Measurements from ENCODE around the gene CSGALNACT2. TPM values are rescaled to one million over a fixed set of nuclear protein-coding genes. Genes with fewer than 3 reads are reported as not detected.

CSGALNACT2 gene
- polyA plus RNA-seq, 3 donors = 17.9 to 20.7 (median 18.9) TPM

DNA sequence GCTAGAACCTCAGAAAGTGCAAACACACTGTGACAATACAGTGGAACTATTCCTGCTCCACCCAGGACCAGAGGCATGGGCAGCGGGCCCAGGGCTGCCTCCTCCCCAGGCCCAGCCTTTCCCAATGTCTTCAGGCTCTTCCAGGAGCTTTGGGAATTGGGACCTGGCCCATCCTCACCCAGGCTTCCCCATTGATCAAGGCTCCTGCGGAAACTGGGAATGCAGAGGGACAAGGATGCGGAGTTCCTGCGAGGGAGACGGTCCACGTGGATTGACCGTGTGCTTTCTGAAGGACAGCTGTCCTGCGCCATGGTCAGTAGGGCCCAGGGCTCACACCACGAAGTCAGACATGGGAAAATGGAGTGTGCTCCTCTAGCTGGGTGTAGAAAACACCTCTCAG lies 56.6 kb downstream of the CSGALNACT2 start:
- DNase-seq (ENCODE audit: extremely low read depth in 1 of 11, low read depth in 9 of 11, low spot score in 4 of 11) = no peak

DNA sequence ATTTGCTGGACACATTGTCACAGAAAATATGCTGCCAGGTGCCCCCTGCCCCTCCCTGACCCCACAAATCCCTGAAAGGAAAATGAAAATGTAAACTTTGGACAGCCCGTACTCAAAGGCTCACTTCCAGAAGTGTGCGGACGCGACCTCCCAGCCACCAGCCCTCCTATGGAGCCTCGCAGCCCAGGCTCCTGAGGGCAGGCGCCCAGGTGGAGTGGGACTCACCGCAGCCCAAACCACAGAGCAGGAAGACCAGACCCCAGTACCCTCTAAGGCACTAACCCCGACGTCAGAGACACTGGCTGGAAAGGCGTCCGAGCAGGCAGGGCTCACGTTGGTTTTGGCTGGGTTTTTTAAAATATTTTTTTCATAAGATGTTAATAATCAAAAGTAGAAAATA lies 57.3 kb downstream of the CSGALNACT2 start:
- DNase-seq (ENCODE audit: extremely low read depth in 1 of 11, low read depth in 9 of 11, low spot score in 4 of 11) = no peak

- DNase-seq (ENCODE audit: extremely low read depth in 1 of 11, low read depth in 9 of 11, low spot score in 4 of 11) = no peak
Measured at GRCh38 chr10:43196131-43196980, 58.1 kb downstream of the CSGALNACT2 start.

DNA sequence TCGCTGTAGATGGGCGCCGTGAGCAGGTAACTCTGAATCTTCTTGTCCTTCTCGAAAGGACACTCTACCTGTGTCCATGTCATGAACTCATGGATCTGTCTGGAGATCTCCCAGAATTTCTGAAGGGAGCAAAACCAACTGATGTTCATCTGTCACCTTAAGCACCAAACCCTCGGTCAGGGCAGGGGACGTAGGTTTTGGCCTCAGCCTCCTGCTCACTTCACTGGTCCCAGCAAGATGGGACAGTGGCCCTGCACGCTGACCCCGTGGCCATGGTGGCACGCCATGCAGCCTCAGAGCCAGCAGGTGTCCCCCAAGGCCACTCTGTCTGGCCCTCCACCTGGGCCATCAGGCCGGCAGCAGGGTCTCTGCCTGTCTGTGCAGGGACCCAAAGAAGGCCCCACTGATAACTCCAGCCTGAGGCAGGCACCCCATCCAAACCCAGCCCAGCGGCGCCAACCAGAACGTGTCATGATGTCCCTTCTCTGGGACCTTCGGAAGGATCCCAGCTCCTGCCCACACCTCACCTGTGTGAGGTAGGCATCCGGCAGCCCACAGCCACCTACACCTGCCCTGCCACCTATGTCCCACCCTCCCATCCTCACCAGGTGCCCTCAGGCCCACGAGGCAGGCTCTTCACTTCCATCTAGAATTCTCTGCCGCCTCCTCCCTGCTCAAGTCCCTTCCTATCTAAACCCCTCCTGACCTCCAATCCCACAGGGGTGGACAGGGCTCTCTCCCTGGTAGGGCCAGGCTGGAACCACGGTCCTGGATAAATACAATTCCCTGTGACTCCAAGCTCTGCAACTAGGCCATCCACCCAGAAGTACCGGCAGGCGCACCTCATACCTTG lies 59.0 kb downstream of the CSGALNACT2 start:
- no peak for DNase-seq (ENCODE audit: extremely low read depth in 1 of 11, low read depth in 9 of 11, low spot score in 4 of 11)

- DNase-seq (ENCODE audit: extremely low read depth in 1 of 11, low read depth in 9 of 11, low spot score in 4 of 11) = no peak
Measured at GRCh38 chr10:43197834-43198681, 59.8 kb downstream of the CSGALNACT2 start.

GRCh38 chr10:43198682-43199005 lies 60.4 kb downstream of the CSGALNACT2 start:
- DNase-seq (ENCODE audit: extremely low read depth in 1 of 11, low read depth in 9 of 11, low spot score in 4 of 11) = no peak

GRCh38 chr10:43199088-43199683 lies 60.9 kb downstream of the CSGALNACT2 start:
- no peak for DNase-seq (ENCODE audit: extremely low read depth in 1 of 11, low read depth in 9 of 11, low spot score in 4 of 11)

GRCh38 chr10:43199684-43200537 lies 61.7 kb downstream of the CSGALNACT2 start:
- DNase-seq (ENCODE audit: extremely low read depth in 1 of 11, low read depth in 9 of 11, low spot score in 4 of 11) = no peak

GRCh38 chr10:43200538-43201390 lies 62.5 kb downstream of the CSGALNACT2 start:
- DNase-seq (ENCODE audit: extremely low read depth in 1 of 11, low read depth in 9 of 11, low spot score in 4 of 11) = no peak

- DNase-seq (ENCODE audit: extremely low read depth in 1 of 11, low read depth in 9 of 11, low spot score in 4 of 11) = no peak
Measured at GRCh38 chr10:43201545-43202131, 63.4 kb downstream of the CSGALNACT2 start.

DNA sequence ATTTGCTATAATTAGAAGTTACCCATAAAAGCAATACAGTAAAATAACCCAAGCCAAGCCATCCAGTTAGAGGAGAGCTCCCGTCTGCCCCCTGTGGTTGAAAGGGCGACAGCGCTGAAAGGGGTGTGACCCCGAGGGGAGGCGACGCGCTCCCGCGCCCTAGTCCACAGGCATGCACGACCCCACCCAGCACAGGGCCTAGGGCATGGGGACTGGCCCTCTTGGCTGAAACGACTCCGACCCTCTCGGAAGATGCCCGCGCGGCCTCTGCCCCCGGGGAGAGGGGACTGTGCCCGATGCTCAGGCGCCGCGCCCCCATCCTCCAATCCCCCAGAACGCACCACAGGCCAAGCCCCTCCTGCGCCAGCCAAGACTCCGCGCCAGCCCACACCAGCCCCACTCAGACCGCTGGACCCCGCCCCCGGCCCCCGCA lies 64.0 kb downstream of the CSGALNACT2 start:
- no peak for DNase-seq (ENCODE audit: extremely low read depth in 1 of 11, low read depth in 9 of 11, low spot score in 4 of 11)

GRCh38 chr10:43202657-43203447 lies 64.6 kb downstream of the CSGALNACT2 start:
- DNase-seq (ENCODE audit: extremely low read depth in 1 of 11, low read depth in 9 of 11, low spot score in 4 of 11) = no peak

DNA sequence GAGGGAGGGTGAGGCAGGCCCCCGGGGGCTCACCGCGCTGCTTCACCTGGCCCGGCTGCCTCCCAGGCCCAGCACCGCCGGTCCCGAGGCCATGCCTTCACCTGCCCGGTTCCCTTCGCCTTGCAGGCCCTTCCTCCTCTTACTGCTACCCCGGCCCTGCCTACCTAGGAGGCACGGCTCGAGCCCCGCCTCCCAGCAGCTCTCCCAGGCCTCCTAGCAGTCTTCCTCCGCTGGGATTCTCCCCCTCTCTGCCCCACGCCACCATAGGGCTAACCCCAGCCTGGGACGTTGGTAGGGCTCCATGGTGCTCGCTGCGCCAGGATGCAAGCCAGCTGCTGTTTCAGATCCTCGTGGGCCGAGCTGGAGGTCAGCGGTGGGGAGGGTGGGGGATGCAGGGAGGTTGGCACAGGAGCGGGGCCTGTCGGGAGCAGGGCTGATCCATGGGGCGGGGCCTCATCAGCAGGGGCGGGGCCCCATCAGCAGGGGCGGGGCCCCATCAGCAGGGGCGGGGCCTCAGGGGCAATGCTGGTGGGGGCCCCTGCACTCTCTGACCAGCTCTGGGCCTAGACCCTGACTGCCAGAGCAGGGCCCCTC lies 65.3 kb downstream of the CSGALNACT2 start:
- no peak for DNase-seq (ENCODE audit: extremely low read depth in 1 of 11, low read depth in 9 of 11, low spot score in 4 of 11)

GRCh38 chr10:43204042-43204942 lies 66.0 kb downstream of the CSGALNACT2 start:
- DNase-seq (ENCODE audit: extremely low read depth in 1 of 11, low read depth in 9 of 11, low spot score in 4 of 11) = no peak
